Measurements from ENCODE around the gene BCAS4.
"Not testable (repeated sequence)": the region's sequence is repeated elsewhere in the genome, so short reads cannot be mapped to it uniquely, and the experiment has no call there.

BCAS4 gene, protein sequence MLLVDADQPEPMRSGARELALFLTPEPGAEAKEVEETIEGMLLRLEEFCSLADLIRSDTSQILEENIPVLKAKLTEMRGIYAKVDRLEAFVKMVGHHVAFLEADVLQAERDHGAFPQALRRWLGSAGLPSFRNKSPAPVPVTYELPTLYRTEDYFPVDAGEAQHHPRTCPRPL

DNA sequence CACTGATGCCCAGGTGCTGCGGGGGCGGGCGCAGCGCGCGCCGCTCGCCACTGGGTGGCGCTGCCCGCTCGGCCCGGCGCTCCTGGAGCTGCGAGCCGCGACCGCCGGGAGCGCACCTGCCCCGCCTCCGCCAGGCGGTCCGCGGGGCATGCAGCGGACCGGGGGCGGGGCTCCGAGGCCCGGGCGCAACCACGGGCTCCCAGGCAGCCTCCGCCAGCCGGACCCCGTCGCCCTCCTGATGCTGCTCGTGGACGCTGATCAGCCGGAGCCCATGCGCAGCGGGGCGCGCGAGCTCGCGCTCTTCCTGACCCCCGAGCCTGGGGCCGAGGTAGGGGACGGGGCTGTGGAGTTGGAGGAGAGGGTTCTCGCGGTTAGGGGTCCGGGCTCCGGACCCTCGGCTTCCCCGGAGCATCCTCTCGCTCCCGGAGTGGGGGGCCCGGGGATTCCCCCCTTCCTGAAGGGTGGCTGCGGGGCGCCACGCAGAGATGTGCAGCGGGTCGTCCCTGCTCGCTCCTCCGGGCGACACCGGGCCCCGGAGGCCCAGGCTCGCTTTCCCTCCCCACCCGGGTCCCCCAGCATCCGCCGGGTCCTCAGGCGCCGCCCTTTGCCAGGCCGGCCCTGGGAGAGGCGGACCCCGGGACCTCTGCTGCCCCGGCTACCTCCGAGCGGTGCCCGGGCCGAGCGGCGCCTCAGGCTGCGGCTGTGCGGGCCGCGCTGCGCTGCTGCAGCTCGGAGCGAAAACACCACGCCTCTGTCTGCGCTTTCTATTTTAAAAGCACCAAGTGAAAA is at the start of gene BCAS4:
TSS of gene BCAS4 (plus strand) at position 216 of the 789 bp plus-strand sequence. CDS start at position 239, 23 bp downstream.
- peak; percentile 59 to 80 for DNase-seq (ENCODE audit: low read depth in 1 of 2, low spot score in 1 of 2)

DNA sequence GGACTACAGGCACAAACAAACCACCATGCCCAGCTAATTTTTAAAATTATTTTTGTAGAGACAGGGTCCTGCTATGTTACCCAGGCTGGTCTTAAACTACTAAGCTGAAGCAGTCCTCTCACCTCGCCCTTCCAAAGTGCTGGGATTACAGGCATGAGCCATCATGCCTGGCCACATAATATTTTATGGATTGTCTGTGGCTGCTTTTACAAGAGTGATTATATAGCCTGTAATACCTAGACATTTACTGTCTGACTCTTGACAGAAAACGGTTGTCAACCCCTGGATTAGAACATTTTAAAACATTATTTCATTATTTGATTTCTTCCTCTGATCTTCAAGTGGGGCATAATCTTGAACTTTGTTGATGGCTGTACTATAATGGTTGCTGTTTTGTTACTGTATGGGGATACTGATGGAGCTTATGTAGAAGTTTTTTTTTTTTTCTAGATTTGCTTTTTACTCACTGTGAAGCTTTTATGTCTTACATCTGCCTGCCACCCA is 49.2 kb upstream of the BCAS4 start:
- DNase-seq (ENCODE audit: low read depth in 1 of 2, low spot score in 1 of 2) = no peak

DNA sequence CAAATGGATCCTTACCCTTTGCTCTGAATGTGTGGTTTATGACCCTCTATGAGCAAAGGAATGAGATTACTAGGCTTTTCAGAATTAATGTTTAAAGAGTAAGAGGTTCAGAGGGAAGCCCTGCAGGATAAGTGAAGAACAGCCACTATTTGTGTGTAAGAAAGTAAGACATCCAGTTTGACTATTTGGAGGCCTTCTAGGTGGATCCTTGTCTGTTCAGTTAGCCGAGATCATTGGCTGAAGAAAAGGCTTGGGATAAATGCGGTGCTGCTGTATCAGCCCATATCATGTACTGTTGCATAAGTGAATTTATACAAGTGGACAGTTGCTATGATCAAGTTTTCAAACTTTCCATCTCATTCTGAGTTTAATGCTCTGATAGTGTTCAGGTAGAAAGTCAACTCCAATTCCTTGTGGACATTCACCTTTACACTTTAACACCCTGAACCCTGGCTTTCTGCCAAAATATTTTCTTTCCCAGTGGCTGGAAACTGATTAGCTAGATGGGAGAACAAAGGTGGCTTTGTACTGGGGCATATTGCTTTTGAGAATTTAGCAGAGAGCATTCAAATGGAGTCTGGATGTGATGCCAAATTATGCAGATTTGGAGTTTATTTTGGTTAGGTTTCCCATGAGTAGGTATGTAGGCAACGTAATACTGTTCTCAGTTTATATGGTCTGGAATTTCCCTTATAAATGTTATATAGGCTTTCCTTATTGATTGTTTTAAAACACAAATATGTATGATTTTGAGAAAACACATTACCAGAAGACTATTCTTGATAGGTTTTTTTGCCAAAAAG is 48.5 kb upstream of the BCAS4 start:
- no peak for DNase-seq (ENCODE audit: low read depth in 1 of 2, low spot score in 1 of 2)

DNA sequence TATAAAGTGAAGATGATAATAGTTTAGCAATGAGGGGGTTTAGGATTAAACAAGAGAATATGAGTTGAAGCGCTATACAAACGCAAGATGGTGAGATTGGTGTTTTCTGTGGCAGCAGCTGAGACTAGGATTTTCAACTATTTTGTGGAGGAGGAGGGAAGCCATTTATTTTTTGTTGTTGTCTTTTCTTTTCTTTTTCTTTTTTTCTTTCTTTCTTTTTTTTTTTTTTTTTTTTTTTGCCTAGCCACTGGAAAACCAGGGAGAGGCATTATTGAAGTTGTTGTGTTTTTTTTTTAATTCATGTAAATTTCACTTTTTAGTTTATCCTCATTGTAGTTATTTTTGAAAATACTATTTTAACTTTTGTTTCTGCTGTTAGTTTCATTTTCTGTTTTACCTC is 47.6 kb upstream of the BCAS4 start:
- DNase-seq (ENCODE audit: low read depth in 1 of 2, low spot score in 1 of 2) = no peak

DNA sequence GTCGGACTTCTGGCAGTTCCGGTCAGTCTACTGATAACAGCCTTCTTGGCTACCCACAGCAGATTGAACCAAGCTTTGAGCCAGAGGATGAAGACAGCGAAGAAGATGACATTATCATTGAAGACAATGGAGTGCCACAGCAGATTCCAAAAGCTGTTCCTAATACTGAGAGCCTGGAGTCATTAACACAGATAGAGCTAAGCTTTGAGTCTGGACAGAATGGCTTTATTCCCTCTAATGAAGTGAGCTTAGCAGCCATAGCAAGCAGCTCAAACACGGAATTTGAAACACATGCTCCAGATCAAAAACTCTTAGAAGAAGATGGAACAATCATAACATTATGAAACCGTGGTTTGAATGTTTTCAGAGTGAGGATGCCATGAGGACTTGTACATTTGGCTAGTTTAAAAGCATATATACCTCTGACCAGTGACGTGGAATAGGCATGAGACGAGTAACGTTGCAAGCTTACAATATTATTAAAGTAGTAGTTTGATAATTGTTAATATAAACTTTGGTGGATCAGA is 44.7 kb upstream of the BCAS4 start:
- DNase-seq (ENCODE audit: low read depth in 1 of 2, low spot score in 1 of 2) = no peak

DNA sequence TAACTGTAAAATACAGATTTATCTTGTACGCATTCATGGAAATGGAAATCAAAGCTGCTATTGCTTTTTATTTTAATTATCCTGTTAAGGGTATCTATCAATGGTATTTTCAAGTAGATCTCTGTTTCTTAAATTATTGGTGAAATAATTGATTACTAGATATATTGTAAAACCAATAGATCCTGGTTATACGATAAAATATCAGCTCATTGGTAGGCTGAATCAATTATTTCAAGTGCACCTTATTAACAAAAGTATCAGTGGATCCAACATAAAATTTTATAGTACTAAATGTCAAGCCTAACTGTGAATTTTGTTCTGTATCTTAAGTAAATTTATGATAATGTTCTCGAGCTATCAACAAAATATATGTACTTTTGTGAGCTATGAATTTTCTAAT is 41.7 kb upstream of the BCAS4 start:
- DNase-seq (ENCODE audit: low read depth in 1 of 2, low spot score in 1 of 2) = no peak

DNA sequence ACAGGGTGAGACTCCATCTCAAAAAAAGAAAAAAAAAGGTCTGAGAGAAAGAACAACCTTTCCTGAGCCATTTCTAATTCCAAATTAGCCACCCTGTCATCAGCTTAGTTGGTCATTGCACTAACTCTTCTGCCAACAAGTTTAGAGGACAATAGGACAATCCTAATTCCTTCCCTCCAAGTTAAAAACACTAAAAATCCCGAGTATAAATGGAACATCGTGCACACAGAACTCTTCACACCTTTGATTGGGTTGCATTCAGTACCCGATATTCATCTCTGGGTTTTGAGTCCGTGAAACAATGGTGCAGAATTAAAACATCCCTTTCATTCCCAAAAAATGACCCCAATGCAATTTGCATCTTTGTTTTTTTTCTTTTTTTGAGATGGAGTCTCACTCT is 40.4 kb upstream of the BCAS4 start:
- no peak for DNase-seq (ENCODE audit: low read depth in 1 of 2, low spot score in 1 of 2)

DNA sequence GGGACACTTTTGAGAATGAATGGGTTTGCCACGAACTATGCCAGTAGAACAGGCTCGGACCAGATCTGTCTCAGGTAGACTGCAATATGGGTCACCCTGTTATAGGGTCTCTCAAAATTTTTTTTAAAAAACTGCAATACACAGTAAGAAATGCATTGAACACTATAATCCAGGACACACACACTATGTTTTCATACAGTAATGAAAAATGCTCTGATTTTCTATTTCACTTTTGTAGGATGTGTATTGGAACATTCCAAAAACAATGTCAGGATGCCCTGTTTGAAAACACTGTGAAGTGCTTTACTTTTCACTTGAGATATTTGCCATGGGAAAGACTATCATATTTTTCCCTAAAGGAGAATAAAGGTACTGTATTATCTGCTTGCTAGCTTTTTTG is 38.4 kb upstream of the BCAS4 start:
- no peak for DNase-seq (ENCODE audit: low read depth in 1 of 2, low spot score in 1 of 2)

DNA sequence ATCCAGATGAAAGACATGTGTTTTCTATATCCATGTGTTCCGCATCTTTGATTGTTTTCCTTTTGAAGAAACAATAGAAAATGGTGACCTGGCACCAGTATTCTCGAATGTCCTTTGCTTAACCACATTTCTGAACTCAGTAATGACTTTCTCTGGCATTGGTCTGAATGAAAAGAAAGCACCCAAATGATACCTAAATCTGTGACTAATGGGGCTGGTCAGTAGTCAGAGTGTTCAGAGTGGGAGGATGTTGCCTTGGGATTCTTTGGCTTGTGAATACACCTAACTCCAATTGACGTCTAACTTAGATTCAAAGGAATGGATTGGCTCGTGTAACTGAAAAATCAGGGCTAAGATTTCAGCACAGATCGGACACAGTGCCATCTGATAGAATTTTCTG is 36.4 kb upstream of the BCAS4 start:
- no peak for DNase-seq (ENCODE audit: low read depth in 1 of 2, low spot score in 1 of 2)

DNA sequence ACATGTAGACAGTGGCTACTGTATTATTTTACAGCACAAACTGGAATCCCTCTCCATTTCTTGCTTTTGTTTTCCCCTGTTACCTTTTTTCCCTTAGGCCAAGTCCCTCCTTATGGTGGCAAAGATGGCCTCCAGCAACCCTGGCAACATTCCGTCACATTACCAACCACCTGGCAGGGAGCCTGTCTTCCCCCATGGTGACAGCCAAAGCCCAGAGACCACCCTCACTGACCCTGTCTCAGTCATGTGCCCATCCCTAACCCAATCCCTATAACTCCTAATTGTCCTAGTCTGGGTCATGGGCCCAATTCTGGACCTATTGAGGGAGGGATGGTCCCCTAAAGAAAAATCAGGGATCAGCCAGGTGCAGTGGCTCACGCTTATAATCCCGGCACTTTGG is 35.9 kb upstream of the BCAS4 start:
- no peak for DNase-seq (ENCODE audit: low read depth in 1 of 2, low spot score in 1 of 2)

DNA sequence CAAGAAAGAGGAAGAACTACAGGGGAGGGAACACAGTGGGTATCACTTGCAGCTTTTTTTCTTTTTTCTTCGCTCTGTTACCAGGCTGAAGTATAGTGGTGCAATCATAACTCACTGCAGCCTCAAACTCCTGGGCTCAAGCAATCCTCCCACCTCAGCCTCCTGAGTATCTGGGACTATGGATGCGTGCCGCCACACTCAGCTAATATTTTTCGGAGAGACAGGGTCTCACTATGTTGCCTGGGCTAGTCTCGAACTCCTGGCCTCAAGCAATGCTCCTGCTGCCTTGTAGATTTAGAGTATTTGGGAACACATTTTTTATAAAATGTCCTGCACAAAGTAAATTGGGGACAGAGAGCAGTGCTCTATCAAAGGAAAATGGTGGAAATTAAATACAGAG is 35.2 kb upstream of the BCAS4 start:
- DNase-seq (ENCODE audit: low read depth in 1 of 2, low spot score in 1 of 2) = no peak

DNA sequence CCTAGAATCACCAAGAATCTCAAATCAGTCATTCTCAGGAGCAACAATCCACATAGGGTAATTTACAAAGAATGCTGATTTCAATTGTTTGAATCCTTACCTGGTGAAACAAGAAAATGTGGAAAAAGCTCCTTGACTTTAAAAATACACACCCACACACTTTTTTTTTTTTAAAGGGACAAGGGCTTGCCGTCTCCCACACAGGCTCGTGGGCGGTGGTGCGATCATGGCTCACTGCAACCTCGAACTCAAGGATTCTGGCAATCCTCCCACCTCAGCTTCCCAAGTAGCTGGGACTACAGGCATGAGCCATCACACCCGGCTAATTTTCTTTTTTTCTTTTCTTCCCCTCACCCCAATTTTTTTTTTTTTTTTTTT is 32.8 kb upstream of the BCAS4 start:
- no peak for DNase-seq (ENCODE audit: low read depth in 1 of 2, low spot score in 1 of 2)

DNA sequence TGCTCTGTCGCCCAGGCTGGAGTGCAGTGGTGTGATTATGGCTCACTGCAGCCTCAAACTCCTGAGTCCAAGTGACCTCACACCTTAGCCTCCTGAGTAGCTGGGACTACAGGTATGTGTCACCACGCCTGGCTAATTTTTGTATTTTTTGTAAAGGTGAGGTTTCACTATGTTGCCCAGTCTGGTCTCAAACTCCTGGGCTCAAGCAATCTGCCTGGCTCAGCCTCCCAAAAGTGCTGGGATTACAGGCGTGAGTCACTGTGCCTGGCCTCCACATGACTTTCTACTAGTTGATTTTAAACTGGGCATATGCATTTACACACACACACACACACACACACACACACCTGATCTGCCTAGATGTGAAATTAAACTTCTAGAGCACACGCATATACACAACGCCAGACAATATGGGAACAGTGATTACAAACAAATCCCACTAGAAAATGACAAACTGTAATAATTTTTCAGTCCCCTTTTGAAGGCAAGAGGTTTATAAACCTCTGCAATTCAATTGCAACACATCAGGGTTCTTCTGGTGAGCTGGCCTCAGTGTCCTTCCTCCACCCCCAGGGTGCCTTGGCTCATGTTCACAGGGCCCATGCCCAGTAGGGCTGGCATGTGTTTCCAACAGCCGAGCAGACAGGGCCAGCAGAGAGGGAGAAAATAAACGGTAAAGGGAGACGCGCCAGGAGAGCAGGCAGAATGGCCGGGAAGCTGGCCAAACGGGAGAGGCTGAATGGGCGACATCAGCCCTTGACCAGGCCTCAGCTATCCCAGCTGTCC is 32.2 kb upstream of the BCAS4 start:
- no peak for DNase-seq (ENCODE audit: low read depth in 1 of 2, low spot score in 1 of 2)

DNA sequence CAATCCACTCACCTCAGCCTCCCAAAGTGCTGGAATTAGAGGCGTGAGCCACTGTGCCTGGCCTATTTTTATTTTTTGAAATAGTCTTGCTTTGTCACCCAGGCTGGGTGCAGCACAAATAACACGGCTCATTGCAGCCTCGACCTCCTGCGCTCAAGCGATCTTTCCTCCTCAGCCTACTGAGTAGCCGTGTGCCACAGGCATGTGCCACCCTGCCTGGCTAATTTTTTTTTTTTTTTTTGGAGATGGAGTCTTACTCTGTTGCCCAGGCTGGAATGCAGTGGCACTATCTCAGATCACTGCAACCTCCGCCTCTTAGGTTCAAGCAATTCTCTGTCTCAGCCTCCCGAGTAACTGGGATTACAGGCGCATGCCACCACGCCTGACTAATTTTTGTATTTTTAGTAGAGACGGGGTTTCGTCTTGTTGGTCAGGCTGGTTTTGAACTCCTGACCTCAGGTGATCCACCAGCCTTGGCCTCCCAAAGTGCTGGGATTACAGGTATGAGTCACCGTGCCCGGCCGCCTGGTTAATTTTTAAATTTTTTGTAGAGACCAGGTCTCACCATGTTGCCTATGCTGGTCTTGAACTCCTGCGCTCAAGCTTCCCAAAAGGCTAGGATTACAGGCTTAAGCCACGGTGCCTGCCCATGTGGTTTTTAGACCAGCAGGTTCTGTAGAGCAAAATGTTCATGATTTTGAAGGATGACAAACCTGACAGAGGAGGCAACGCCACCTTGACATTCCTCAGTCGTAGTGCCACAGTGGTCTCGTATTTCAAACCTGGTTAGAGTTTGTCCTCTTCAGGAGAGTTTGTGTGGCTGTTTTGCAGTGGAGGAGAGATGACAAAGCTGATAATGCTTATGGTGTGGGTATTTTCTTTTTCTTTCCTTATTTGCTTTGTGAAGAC is 31.1 kb upstream of the BCAS4 start:
- not testable (repeated sequence) for DNase-seq (ENCODE audit: low read depth in 1 of 2, low spot score in 1 of 2)

DNA sequence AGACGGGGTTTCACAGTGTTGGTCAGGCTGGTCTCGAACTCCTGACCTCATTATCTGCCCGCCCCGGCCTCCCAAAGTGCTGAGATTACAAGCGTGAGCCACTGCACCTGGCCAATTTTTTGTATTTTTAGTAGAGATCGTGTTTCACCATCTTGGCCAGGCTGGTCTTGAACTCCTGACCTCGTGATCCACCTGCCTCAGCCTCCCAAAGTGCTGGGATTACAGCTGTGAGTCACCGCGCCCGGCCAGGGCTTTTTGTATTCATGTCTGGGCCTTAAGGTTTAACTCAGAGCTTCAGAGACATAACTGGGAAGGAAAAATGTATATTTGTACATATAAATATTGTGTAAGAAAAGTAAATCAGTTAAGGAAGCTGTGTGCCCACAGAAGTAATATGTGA is 29.6 kb upstream of the BCAS4 start:
- DNase-seq (ENCODE audit: low read depth in 1 of 2, low spot score in 1 of 2) = not testable (repeated sequence)

DNA sequence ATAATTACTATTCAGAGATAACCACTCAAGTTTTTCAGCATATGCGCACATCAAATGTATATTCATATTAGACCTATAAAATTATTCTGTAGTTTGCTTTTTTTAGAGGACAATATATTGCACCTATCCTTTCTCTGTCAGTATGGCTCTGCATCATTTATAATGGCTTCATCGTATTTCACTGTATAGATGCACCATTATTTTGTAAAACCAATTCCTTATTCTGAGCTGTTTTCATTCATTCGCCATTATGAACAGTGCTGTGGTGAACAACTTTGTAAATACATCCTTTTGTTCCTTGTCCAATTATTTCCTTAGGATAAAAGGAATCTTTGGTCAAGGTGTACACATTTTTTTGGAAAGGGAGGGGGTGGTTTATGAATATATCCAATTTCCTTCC is 29.2 kb upstream of the BCAS4 start:
- no peak for DNase-seq (ENCODE audit: low read depth in 1 of 2, low spot score in 1 of 2)

DNA sequence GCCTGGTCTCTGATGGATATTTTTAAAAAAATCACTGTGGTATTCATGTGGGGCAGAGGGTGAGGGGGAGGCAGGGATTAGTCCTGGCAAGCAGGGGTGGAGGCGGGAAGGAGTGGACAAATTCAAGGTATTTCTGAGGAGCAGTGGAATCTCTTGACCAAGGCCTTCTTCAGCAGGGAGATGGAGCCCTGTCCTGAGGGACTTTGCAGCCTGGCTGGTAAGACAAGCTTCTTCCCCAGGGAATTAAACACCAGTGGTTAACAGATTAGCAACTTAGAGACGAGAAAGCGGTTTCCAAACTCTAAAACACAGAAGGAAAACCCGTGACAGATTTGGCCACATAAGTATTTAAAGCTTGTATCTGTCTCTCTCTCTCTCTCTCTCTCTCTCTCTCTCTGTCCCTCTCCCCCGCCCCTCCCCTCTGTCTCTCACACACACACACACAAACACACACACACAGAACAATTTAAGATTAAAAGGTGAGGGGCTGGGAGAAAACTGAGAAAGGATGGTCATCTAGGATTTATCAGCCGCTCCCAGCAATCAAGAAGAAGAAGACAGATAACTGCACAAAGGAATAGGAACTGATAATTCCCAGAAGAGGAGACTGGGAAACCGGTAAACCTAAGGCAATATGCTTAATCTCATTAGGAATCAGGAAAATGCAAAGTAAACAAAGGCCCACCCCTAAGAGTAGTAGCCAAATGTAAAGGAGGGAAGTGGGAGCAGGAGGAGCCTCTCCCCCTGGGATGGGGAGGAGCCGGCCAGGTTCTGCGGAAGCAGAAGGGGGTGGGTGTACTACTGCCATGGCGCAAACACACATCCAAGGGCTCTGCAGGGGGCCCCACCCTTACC is 27.7 kb upstream of the BCAS4 start:
- not testable (repeated sequence) for DNase-seq (ENCODE audit: low read depth in 1 of 2, low spot score in 1 of 2)

DNA sequence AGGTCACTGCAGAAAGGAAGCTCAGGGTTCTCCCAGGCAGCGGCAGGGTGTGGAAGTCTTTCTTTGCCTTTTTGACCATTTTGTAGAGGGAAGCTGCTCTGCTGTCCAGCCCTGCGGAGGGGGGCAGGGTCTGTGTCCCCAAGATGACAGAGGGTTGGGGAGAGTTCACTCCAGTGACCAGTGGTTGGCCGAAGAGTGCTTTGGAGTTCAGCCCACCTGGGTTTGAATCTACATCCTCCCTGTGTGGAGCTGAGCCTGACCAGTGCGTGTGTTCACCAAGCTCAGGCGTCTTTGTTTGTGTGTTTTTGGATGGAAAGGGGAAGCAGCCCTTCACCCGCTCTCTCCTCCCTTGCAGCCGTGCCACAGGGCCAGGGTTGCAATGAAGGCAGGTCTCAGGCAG is 25.9 kb upstream of the BCAS4 start:
- DNase-seq (ENCODE audit: low read depth in 1 of 2, low spot score in 1 of 2) = not testable (repeated sequence)

DNA sequence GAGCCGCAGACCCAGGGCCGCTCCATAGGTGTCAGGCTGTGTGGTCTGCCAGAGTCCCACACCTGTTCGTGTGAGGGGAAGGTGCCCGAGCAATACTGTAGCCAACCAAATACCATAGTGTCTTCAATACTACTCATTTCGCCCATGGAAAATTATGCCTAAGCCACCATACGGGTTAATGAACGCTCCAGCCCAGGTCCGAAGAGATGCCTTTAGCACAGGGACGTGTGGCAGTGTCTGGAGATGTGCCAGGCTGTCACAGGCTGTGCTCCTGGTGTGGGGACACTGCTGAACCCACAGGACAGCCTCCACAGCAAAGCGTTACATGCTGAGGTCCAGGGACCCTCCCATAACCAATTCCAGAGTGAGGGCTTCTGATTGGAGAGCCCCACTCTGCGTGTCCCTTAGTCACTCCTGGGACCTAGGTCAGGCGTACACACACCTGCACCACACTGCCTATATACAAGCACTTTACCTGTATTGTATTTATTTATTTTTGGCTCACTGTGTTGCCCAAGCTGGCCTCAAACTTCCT is 25.2 kb upstream of the BCAS4 start:
- not testable (repeated sequence) for DNase-seq (ENCODE audit: low read depth in 1 of 2, low spot score in 1 of 2)
